ENCODE measurements around the gene GOT1. TPM values are rescaled to one million over a fixed set of nuclear protein-coding genes. Genes with fewer than 3 reads are reported as not detected.

Gene GOT1
- total and polyA plus RNA-seq, 2 donors: 16.1 to 19.9 TPM

GRCh38 chr10:99411546-99411945 is 18.9 kb downstream of the GOT1 start:
- Histone ChIP-seq H3K4me3 (ENCODE audit: low read length in 2 of 2) (no peak overlapping the region), H3K9me3 (ENCODE audit: control insufficient read depth in 2 of 2, insufficient read depth in 1 of 2, low read length in 1 of 2) (no peaks in the 10 kb centered on the region), H3K27me3 (ENCODE audit: control insufficient read depth in 2 of 2, insufficient read depth in 1 of 2, low read length in 1 of 2) (no peaks in the 10 kb centered on the region), H3K36me3 (ENCODE audit: control insufficient read depth in 2 of 2, insufficient read depth in 2 of 2, low read length in 1 of 2) (peaks cover 0 to 4% of the 10 kb centered on the region in 2 donors), H3K27ac (ENCODE audit: low read depth in 1 of 2, low read length in 1 of 2) (no peak overlapping the region), H3K4me1 (ENCODE audit: control insufficient read depth in 2 of 2, insufficient read depth in 2 of 2, low read length in 2 of 2) (no peaks in the 10 kb centered on the region)
- no peak for DNase-seq (ENCODE audit: low read depth in 6 of 9, low spot score in 9 of 9)
- 98% methylated on average over 2 of the region's 2 CpGs for WGBS

- DNase-seq (ENCODE audit: low read depth in 6 of 9, low spot score in 9 of 9): no peak
- Histone ChIP-seq H3K27me3 (ENCODE audit: control insufficient read depth in 2 of 2, insufficient read depth in 1 of 2, low read length in 1 of 2) (no peaks in the 10 kb centered on the region), H3K4me3 (ENCODE audit: low read length in 2 of 2) (no peak overlapping the region), H3K9me3 (ENCODE audit: control insufficient read depth in 2 of 2, insufficient read depth in 1 of 2, low read length in 1 of 2) (no peaks in the 10 kb centered on the region), H3K36me3 (ENCODE audit: control insufficient read depth in 2 of 2, insufficient read depth in 2 of 2, low read length in 1 of 2) (peaks cover under 1 to 11% of the 10 kb centered on the region in 2 donors), H3K27ac (ENCODE audit: low read depth in 1 of 2, low read length in 1 of 2) (no peak overlapping the region), H3K4me1 (ENCODE audit: control insufficient read depth in 2 of 2, insufficient read depth in 2 of 2, low read length in 2 of 2) (no peaks in the 10 kb centered on the region)
- WGBS: 98% methylated on average over 4 of the region's 4 CpGs
Observed at GRCh38 chr10:99410876-99411275, 19.5 kb downstream of the GOT1 start.

- no peak overlapping the region for H3K27ac ChIP-seq (ENCODE audit: low read depth in 1 of 2, low read length in 1 of 2)
- H3K36me3 ChIP-seq (ENCODE audit: control insufficient read depth in 2 of 2, insufficient read depth in 2 of 2, low read length in 1 of 2): peaks cover 4 to 15% of the 10 kb centered on the region in 2 donors
- H3K4me1 ChIP-seq (ENCODE audit: control insufficient read depth in 2 of 2, insufficient read depth in 2 of 2, low read length in 2 of 2): no peaks in the 10 kb centered on the region
- no peak overlapping the region for H3K4me3 ChIP-seq (ENCODE audit: low read length in 2 of 2)
- no peaks in the 10 kb centered on the region for H3K27me3 ChIP-seq (ENCODE audit: control insufficient read depth in 2 of 2, insufficient read depth in 1 of 2, low read length in 1 of 2)
- no peaks in the 10 kb centered on the region for H3K9me3 ChIP-seq (ENCODE audit: control insufficient read depth in 2 of 2, insufficient read depth in 1 of 2, low read length in 1 of 2)
- DNase-seq (ENCODE audit: low read depth in 6 of 9, low spot score in 9 of 9): no peak
- 91% methylated on average over 1 of the region's 1 CpG for WGBS
Observed at GRCh38 chr10:99410146-99410545, 20.3 kb downstream of the GOT1 start.

GRCh38 chr10:99406149-99406548 is 24.3 kb downstream of the GOT1 start:
- peaks cover 22 to 33% of the 10 kb centered on the region in 2 donors for H3K36me3 ChIP-seq (ENCODE audit: control insufficient read depth in 2 of 2, insufficient read depth in 2 of 2, low read length in 1 of 2)
- WGBS: 98% methylated on average over 3 of the region's 3 CpGs
- no peak overlapping the region for H3K27ac ChIP-seq (ENCODE audit: low read depth in 1 of 2, low read length in 1 of 2)

GRCh38 chr10:99403674-99404073 is 26.8 kb downstream of the GOT1 start:
- H3K9me3 ChIP-seq (ENCODE audit: control insufficient read depth in 2 of 2, insufficient read depth in 1 of 2, low read length in 1 of 2): no peaks in the 10 kb centered on the region
- no peaks in the 10 kb centered on the region for H3K4me1 ChIP-seq (ENCODE audit: control insufficient read depth in 2 of 2, insufficient read depth in 2 of 2, low read length in 2 of 2)
- WGBS: 62% methylated on average over 9 of the region's 9 CpGs
- no peaks in the 10 kb centered on the region for H3K27me3 ChIP-seq (ENCODE audit: control insufficient read depth in 2 of 2, insufficient read depth in 1 of 2, low read length in 1 of 2)
- H3K27ac ChIP-seq (ENCODE audit: low read depth in 1 of 2, low read length in 1 of 2): no peak overlapping the region
- no peak overlapping the region for H3K4me3 ChIP-seq (ENCODE audit: low read length in 2 of 2)
- H3K36me3 ChIP-seq (ENCODE audit: control insufficient read depth in 2 of 2, insufficient read depth in 2 of 2, low read length in 1 of 2): peaks cover 34 to 38% of the 10 kb centered on the region in 2 donors
- DNase-seq (ENCODE audit: low read depth in 6 of 9, low spot score in 9 of 9): no peak

More at GRCh38 chr10:99406149-99406548, 24.3 kb downstream of the GOT1 start:
- H3K4me3 ChIP-seq (ENCODE audit: low read length in 2 of 2): no peak overlapping the region
- no peaks in the 10 kb centered on the region for H3K9me3 ChIP-seq (ENCODE audit: control insufficient read depth in 2 of 2, insufficient read depth in 1 of 2, low read length in 1 of 2)
- H3K27me3 ChIP-seq (ENCODE audit: control insufficient read depth in 2 of 2, insufficient read depth in 1 of 2, low read length in 1 of 2): no peaks in the 10 kb centered on the region
- DNase-seq (ENCODE audit: low read depth in 6 of 9, low spot score in 9 of 9): no peak
- H3K4me1 ChIP-seq (ENCODE audit: control insufficient read depth in 2 of 2, insufficient read depth in 2 of 2, low read length in 2 of 2): no peaks in the 10 kb centered on the region

- 98% methylated on average over 3 of the region's 3 CpGs for WGBS
- no peak for DNase-seq (ENCODE audit: low read depth in 6 of 9, low spot score in 9 of 9)
- no peaks in the 10 kb centered on the region for H3K27me3 ChIP-seq (ENCODE audit: control insufficient read depth in 2 of 2, insufficient read depth in 1 of 2, low read length in 1 of 2)
- no peaks in the 10 kb centered on the region for H3K9me3 ChIP-seq (ENCODE audit: control insufficient read depth in 2 of 2, insufficient read depth in 1 of 2, low read length in 1 of 2)
- peaks cover 28 to 39% of the 10 kb centered on the region in 2 donors for H3K36me3 ChIP-seq (ENCODE audit: control insufficient read depth in 2 of 2, insufficient read depth in 2 of 2, low read length in 1 of 2)
- no peak overlapping the region for H3K4me3 ChIP-seq (ENCODE audit: low read length in 2 of 2)
- H3K27ac ChIP-seq (ENCODE audit: low read depth in 1 of 2, low read length in 1 of 2): no peak overlapping the region
- peaks cover 0 to 4% of the 10 kb centered on the region in 2 donors for H3K4me1 ChIP-seq (ENCODE audit: control insufficient read depth in 2 of 2, insufficient read depth in 2 of 2, low read length in 2 of 2)
Observed at GRCh38 chr10:99399664-99400063, 30.8 kb downstream of the GOT1 start.

GRCh38 chr10:99396471-99396870 is 34.0 kb downstream of the GOT1 start:
- WGBS: 97% methylated on average over 3 of the region's 3 CpGs

GRCh38 chr10:99395750-99396445 is 34.5 kb downstream of the GOT1 start:
- no peaks in the 10 kb centered on the region for H3K27me3 ChIP-seq (ENCODE audit: control insufficient read depth in 2 of 2, insufficient read depth in 1 of 2, low read length in 1 of 2)
- H3K4me1 ChIP-seq (ENCODE audit: control insufficient read depth in 2 of 2, insufficient read depth in 2 of 2, low read length in 2 of 2): peaks cover 0 to 4% of the 10 kb centered on the region in 2 donors
- peaks cover 13 to 27% of the 10 kb centered on the region in 2 donors for H3K36me3 ChIP-seq (ENCODE audit: control insufficient read depth in 2 of 2, insufficient read depth in 2 of 2, low read length in 1 of 2)
- H3K4me3 ChIP-seq (ENCODE audit: low read length in 2 of 2): no peak overlapping the region
- no peaks in the 10 kb centered on the region for H3K9me3 ChIP-seq (ENCODE audit: control insufficient read depth in 2 of 2, insufficient read depth in 1 of 2, low read length in 1 of 2)
- no peak for DNase-seq (ENCODE audit: low read depth in 6 of 9, low spot score in 9 of 9)
- peak overlapping the region in 1 of 2 donors; percentile 15 for H3K27ac ChIP-seq (ENCODE audit: low read depth in 1 of 2, low read length in 1 of 2)
- WGBS: 61% methylated on average over 2 of the region's 2 CpGs

More at GRCh38 chr10:99396471-99396870, 34.0 kb downstream of the GOT1 start:
- no peak for DNase-seq (ENCODE audit: low read depth in 6 of 9, low spot score in 9 of 9)
- H3K27ac ChIP-seq (ENCODE audit: low read depth in 1 of 2, low read length in 1 of 2): no peak overlapping the region
- peaks cover 15 to 27% of the 10 kb centered on the region in 2 donors for H3K36me3 ChIP-seq (ENCODE audit: control insufficient read depth in 2 of 2, insufficient read depth in 2 of 2, low read length in 1 of 2)
- peaks cover 0 to 4% of the 10 kb centered on the region in 2 donors for H3K4me1 ChIP-seq (ENCODE audit: control insufficient read depth in 2 of 2, insufficient read depth in 2 of 2, low read length in 2 of 2)
- no peak overlapping the region for H3K4me3 ChIP-seq (ENCODE audit: low read length in 2 of 2)
- no peaks in the 10 kb centered on the region for H3K9me3 ChIP-seq (ENCODE audit: control insufficient read depth in 2 of 2, insufficient read depth in 1 of 2, low read length in 1 of 2)
- H3K27me3 ChIP-seq (ENCODE audit: control insufficient read depth in 2 of 2, insufficient read depth in 1 of 2, low read length in 1 of 2): no peaks in the 10 kb centered on the region

- Histone ChIP-seq H3K36me3 (ENCODE audit: control insufficient read depth in 2 of 2, insufficient read depth in 2 of 2, low read length in 1 of 2) (peaks cover 13 to 26% of the 10 kb centered on the region in 2 donors), H3K9me3 (ENCODE audit: control insufficient read depth in 2 of 2, insufficient read depth in 1 of 2, low read length in 1 of 2) (no peaks in the 10 kb centered on the region)
- no peak for DNase-seq (ENCODE audit: low read depth in 6 of 9, low spot score in 9 of 9)
Observed at GRCh38 chr10:99394761-99395386, 35.5 kb downstream of the GOT1 start.

More at GRCh38 chr10:99394761-99395386, 35.5 kb downstream of the GOT1 start:
- Histone ChIP-seq H3K4me3 (ENCODE audit: low read length in 2 of 2) (no peak overlapping the region), H3K27ac (ENCODE audit: low read depth in 1 of 2, low read length in 1 of 2) (no peak overlapping the region), H3K27me3 (ENCODE audit: control insufficient read depth in 2 of 2, insufficient read depth in 1 of 2, low read length in 1 of 2) (no peaks in the 10 kb centered on the region), H3K4me1 (ENCODE audit: control insufficient read depth in 2 of 2, insufficient read depth in 2 of 2, low read length in 2 of 2) (peaks cover 0 to 4% of the 10 kb centered on the region in 2 donors)
- 96% methylated on average over 7 of the region's 7 CpGs for WGBS

Data from thymus (tissue), 11 donors.